HepG2 (cell line): ENCODE measurements around the gene MYCBPAP. TPM values are rescaled to one million over a fixed set of nuclear protein-coding genes. Genes with fewer than 3 reads are reported as not detected.

Experiments
- NAIF1 ChIP-seq: sonication (generic); formaldehyde crosslinking; IDR thresholded peaks from 2 replicates; pipeline ENCODE4 v1.5.0; 2020; ENCODE audit warnings: mild to moderate bottlenecking, missing genetic modification reagents, borderline replicate concordance
- PITX1 ChIP-seq: sonication (generic); formaldehyde crosslinking; IDR thresholded peaks from 2 replicates; pipeline ENCODE4 v1.5.1; 2020; ENCODE audit warnings: mild to moderate bottlenecking, missing genetic modification reagents
- RBM22 ChIP-seq: fragments of 200-400 bp; formaldehyde crosslinking; optimal IDR thresholded peaks from 2 replicates; pipeline ENCODE3; 2017; ENCODE audit warnings: mild to moderate bottlenecking, low read length, moderate library complexity
- RFX1 ChIP-seq: fragments of 450-650 bp; IDR thresholded peaks from 2 replicates; pipeline ENCODE4 v1.6.1; 2017
- YEATS4 ChIP-seq: sonication (generic); formaldehyde crosslinking; IDR thresholded peaks from 2 replicates; pipeline ENCODE4 v1.4.0; 2020; ENCODE audit warnings: missing genetic modification reagents, borderline replicate concordance
- ZNF354B ChIP-seq: sonication (generic); formaldehyde crosslinking; IDR thresholded peaks from 2 replicates; pipeline ENCODE4 v1.8.0; 2022; ENCODE audit warnings: mild to moderate bottlenecking, missing genetic modification reagents
- ZNF552 ChIP-seq: sonication (generic); formaldehyde crosslinking; IDR thresholded peaks from 2 replicates; pipeline ENCODE4 v1.9.0; 2022; ENCODE audit warnings: missing genetic modification reagents, mild to moderate bottlenecking, borderline replicate concordance
- polyA plus RNA-seq, 8 experiments: library from polyadenylated mRNA; depleted of rRNA in 3 of 8; stranded (reverse) in 7 of 8; unstranded in 1 of 8; fragments of >200 nt; fragmentation: Illumina TruSeq in 4 of 8; extraction: Trizol in 4 of 8; gene quantifications; 2 replicates each; pipeline versions ENCODE4 v1.2.1 to v1.2.3, GENCODE V29; 2011 to 2016; ENCODE audit warnings: low read depth in 4 of 8, missing spikeins in 1 of 8, mixed read lengths in 1 of 8; ENCODE audit not compliant: insufficient read depth in 1 of 8
- total RNA-seq, 5 experiments: library from RNA; depleted of rRNA; stranded (reverse); fragments of >200 nt; fragmentation: Illumina TruSeq; extraction: Trizol; gene quantifications; 2 replicates each; pipeline ENCODE4 v1.2.3, GENCODE V29; 2016; ENCODE audit warnings: low read depth in 1 of 5
- TF ChIP-seq, protein P1 (sequence below): sonication (generic); formaldehyde crosslinking; IDR thresholded peaks from 2 replicates; pipeline ENCODE4 v1.4.0; 2020; ENCODE audit warnings: missing genetic modification reagents, borderline replicate concordance
- TF ChIP-seq, protein P2 (sequence below): IDR thresholded peaks from 2 replicates; pipeline ENCODE4 v1.6.1; 2018; ENCODE audit warnings: missing genetic modification reagents, mild to moderate bottlenecking, missing compliant biosample characterization
- TF ChIP-seq, protein P3 (sequence below): sonication (generic); formaldehyde crosslinking; IDR thresholded peaks from 2 replicates; pipeline ENCODE4 v1.4.0; 2020; ENCODE audit warnings: missing genetic modification reagents
- TF ChIP-seq, protein P4 (sequence below): sonication (generic); formaldehyde crosslinking; IDR thresholded peaks from 2 replicates; pipeline ENCODE4 v1.8.1; 2023; ENCODE audit warnings: missing genetic modification reagents, inconsistent platforms, borderline replicate concordance
- TF ChIP-seq, protein P5 (sequence below): sonication (generic); formaldehyde crosslinking; IDR thresholded peaks from 2 replicates; pipeline ENCODE4 v1.8.0; 2023; ENCODE audit warnings: mild to moderate bottlenecking, missing genetic modification reagents
- TF ChIP-seq, protein P6 (sequence below): sonication (generic); formaldehyde crosslinking; IDR thresholded peaks from 2 replicates; pipeline ENCODE4 v1.5.1; 2020; ENCODE audit warnings: mild to moderate bottlenecking, missing genetic modification reagents, borderline replicate concordance
- TF ChIP-seq, protein P7 (sequence below): sonication (generic); formaldehyde crosslinking; conservative IDR thresholded peaks from 2 replicates; pipeline ENCODE4 v1.4.0; 2020; ENCODE audit warnings: missing genetic modification reagents
- TF ChIP-seq, protein P8 (sequence below): IDR thresholded peaks from 2 replicates; pipeline ENCODE4 v1.6.1; 2016; ENCODE audit warnings: missing genetic modification reagents, missing compliant biosample characterization

The MYCBPAP gene
- total and polyA plus RNA-seq, 2 of the 13 experiments (the other 11 are each of a cell fraction or from before 2014, with no cell fraction given) = 0.22 to 0.24 TPM

DNA sequence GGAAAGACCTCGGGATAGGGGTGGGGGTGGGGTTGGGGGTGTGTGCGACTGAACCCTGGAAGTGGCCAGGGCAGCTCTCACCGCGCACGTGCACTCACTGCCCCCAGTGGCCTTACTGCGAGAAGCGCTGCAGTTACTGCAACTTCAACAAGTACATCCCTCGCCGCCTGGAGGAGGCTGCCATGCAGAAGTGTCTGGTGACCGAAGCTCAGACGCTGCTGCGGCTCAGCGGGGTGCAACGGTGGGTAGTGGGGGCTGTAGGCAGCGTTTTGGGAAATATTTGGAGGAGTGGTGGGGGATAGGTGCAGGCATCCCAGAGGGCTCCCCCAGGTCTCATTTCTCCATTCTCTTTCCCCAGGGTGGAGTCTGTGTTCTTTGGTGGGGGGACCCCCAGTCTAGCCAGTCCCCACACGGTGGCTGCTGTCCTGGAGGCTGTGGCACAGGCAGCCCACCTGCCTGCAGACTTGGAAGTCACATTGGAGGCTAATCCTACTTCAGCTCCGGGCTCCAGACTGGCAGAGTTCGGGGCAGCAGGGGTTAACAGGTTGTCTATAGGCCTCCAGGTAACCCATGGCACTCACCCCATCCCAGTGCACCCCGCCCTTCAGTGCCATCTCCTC is 28.6 kb upstream of the MYCBPAP start (continued):
- TF ChIP-seq, protein P1, sequence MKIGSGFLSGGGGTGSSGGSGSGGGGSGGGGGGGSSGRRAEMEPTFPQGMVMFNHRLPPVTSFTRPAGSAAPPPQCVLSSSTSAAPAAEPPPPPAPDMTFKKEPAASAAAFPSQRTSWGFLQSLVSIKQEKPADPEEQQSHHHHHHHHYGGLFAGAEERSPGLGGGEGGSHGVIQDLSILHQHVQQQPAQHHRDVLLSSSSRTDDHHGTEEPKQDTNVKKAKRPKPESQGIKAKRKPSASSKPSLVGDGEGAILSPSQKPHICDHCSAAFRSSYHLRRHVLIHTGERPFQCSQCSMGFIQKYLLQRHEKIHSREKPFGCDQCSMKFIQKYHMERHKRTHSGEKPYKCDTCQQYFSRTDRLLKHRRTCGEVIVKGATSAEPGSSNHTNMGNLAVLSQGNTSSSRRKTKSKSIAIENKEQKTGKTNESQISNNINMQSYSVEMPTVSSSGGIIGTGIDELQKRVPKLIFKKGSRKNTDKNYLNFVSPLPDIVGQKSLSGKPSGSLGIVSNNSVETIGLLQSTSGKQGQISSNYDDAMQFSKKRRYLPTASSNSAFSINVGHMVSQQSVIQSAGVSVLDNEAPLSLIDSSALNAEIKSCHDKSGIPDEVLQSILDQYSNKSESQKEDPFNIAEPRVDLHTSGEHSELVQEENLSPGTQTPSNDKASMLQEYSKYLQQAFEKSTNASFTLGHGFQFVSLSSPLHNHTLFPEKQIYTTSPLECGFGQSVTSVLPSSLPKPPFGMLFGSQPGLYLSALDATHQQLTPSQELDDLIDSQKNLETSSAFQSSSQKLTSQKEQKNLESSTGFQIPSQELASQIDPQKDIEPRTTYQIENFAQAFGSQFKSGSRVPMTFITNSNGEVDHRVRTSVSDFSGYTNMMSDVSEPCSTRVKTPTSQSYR = peak; percentile 84
- TF ChIP-seq, protein P2, sequence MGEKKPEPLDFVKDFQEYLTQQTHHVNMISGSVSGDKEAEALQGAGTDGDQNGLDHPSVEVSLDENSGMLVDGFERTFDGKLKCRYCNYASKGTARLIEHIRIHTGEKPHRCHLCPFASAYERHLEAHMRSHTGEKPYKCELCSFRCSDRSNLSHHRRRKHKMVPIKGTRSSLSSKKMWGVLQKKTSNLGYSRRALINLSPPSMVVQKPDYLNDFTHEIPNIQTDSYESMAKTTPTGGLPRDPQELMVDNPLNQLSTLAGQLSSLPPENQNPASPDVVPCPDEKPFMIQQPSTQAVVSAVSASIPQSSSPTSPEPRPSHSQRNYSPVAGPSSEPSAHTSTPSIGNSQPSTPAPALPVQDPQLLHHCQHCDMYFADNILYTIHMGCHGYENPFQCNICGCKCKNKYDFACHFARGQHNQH (CRISPR knock-in tag) = no peak
- TF ChIP-seq ZNF552 (CRISPR knock-in tag) (no peak), YEATS4 (CRISPR knock-in tag) (no peak), ZNF354B (no peak), NAIF1 (no peak), PITX1 (CRISPR knock-in tag) (no peak), RBM22 (no peak), RFX1 (no peak)
- TF ChIP-seq, protein P3, sequence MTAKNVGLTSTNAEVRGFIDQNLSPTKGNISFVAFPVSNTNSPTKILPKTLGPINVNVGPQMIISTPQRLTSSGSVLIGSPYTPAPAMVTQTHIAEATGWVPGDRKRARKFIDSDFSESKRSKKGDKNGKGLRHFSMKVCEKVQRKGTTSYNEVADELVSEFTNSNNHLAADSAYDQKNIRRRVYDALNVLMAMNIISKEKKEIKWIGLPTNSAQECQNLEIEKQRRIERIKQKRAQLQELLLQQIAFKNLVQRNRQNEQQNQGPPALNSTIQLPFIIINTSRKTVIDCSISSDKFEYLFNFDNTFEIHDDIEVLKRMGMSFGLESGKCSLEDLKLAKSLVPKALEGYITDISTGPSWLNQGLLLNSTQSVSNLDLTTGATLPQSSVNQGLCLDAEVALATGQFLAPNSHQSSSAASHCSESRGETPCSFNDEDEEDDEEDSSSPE (CRISPR knock-in tag) = 0 out of 2 replicates have a peak, but pooled peaks have one; percentile 16
- TF ChIP-seq, protein P4, sequence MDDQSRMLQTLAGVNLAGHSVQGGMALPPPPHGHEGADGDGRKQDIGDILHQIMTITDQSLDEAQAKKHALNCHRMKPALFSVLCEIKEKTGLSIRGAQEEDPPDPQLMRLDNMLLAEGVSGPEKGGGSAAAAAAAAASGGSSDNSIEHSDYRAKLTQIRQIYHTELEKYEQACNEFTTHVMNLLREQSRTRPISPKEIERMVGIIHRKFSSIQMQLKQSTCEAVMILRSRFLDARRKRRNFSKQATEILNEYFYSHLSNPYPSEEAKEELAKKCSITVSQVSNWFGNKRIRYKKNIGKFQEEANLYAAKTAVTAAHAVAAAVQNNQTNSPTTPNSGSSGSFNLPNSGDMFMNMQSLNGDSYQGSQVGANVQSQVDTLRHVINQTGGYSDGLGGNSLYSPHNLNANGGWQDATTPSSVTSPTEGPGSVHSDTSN (CRISPR knock-in tag) = no peak
- TF ChIP-seq, protein P5, sequence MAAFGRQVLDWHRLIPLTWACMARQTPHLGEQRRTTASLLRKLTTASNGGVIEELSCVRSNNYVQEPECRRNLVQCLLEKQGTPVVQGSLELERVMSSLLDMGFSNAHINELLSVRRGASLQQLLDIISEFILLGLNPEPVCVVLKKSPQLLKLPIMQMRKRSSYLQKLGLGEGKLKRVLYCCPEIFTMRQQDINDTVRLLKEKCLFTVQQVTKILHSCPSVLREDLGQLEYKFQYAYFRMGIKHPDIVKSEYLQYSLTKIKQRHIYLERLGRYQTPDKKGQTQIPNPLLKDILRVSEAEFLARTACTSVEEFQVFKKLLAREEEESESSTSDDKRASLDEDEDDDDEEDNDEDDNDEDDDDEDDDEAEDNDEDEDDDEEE (CRISPR knock-in tag) = no peak
- TF ChIP-seq, protein P6, sequence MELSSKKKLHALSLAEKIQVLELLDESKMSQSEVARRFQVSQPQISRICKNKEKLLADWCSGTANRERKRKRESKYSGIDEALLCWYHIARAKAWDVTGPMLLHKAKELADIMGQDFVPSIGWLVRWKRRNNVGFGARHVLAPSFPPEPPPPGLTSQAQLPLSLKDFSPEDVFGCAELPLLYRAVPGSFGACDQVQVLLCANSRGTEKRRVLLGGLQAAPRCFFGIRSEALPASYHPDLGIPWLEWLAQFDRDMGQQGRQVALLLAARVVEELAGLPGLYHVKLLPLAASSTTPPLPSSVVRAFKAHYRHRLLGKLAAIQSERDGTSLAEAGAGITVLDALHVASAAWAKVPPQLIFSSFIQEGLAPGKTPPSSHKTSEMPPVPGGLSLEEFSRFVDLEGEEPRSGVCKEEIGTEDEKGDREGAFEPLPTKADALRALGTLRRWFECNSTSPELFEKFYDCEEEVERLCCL = no peak
- TF ChIP-seq, protein P7, sequence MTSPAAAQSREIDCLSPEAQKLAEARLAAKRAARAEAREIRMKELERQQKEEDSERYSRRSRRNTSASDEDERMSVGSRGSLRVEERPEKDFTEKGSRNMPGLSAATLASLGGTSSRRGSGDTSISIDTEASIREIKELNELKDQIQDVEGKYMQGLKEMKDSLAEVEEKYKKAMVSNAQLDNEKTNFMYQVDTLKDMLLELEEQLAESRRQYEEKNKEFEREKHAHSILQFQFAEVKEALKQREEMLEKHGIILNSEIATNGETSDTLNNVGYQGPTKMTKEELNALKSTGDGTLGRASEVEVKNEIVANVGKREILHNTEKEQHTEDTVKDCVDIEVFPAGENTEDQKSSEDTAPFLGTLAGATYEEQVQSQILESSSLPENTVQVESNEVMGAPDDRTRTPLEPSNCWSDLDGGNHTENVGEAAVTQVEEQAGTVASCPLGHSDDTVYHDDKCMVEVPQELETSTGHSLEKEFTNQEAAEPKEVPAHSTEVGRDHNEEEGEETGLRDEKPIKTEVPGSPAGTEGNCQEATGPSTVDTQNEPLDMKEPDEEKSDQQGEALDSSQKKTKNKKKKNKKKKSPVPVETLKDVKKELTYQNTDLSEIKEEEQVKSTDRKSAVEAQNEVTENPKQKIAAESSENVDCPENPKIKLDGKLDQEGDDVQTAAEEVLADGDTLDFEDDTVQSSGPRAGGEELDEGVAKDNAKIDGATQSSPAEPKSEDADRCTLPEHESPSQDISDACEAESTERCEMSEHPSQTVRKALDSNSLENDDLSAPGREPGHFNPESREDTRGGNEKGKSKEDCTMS (CRISPR knock-in tag) = no peak
- TF ChIP-seq, protein P8, sequence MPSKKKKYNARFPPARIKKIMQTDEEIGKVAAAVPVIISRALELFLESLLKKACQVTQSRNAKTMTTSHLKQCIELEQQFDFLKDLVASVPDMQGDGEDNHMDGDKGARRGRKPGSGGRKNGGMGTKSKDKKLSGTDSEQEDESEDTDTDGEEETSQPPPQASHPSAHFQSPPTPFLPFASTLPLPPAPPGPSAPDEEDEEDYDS (CRISPR knock-in tag) = peak; percentile 47; the same call in 1 of the 2 replicates
